Measurements from ENCODE around the gene TIMP3. TPM values are rescaled to one million over a fixed set of nuclear protein-coding genes. Genes with fewer than 3 reads are reported as not detected.
"Not testable (repeated sequence)": the region's sequence is repeated elsewhere in the genome, so short reads cannot be mapped to it uniquely, and the experiment has no call there.

TIMP3 gene
- total RNA-seq, 1 donor from 2014 or later: 266 TPM

GRCh38 chr22:32862936-32863661, 61.6 kb downstream of the TIMP3 start:
- intact Hi-C loops (cut with DNase I): no loop called here
- no peak for DNase-seq
- peak; percentile 28 for ATAC-seq (ENCODE audit: poor library complexity)

GRCh38 chr22:32864041-32864440, 62.5 kb downstream of the TIMP3 start:
- intact Hi-C loops (cut with DNase I): no loop called here
- ATAC-seq (ENCODE audit: poor library complexity) (peak; percentile 8), DNase-seq (no peak)

GRCh38 chr22:32864596-32864995, 63.1 kb downstream of the TIMP3 start:
- DNase-seq: no peak
- intact Hi-C loops (cut with DNase I): no loop called here
- no peak for ATAC-seq (ENCODE audit: poor library complexity)

- DNase-seq (no peak), ATAC-seq (ENCODE audit: poor library complexity) (no peak)
- intact Hi-C loops (cut with DNase I): no loop called here
Observed at GRCh38 chr22:32866953-32867352, 65.4 kb downstream of the TIMP3 start.

GRCh38 chr22:32868946-32869345, 67.4 kb downstream of the TIMP3 start:
- DNase-seq (no peak), ATAC-seq (ENCODE audit: poor library complexity) (no peak)
- intact Hi-C loops (cut with DNase I): no loop called here

- no peak for ATAC-seq (ENCODE audit: poor library complexity)
- intact Hi-C loops (cut with DNase I): no loop called here
Observed at GRCh38 chr22:32870474-32870873, 69.0 kb downstream of the TIMP3 start.

GRCh38 chr22:32873604-32874003, 72.1 kb downstream of the TIMP3 start:
- ATAC-seq (ENCODE audit: poor library complexity); DNase-seq; intact Hi-C loops (cut with DNase I): not testable (repeated sequence)

More at GRCh38 chr22:32870474-32870873, 69.0 kb downstream of the TIMP3 start:
- no peak for DNase-seq

GRCh38 chr22:32874385-32874784, 72.9 kb downstream of the TIMP3 start:
- ATAC-seq (ENCODE audit: poor library complexity): peak; percentile 40
- DNase-seq: no peak
- intact Hi-C loops (cut with DNase I): no loop called here

GRCh38 chr22:32874976-32875375, 73.5 kb downstream of the TIMP3 start:
- DNase-seq (no peak), ATAC-seq (ENCODE audit: poor library complexity) (no peak)
- intact Hi-C loops (cut with DNase I): no loop called here

GRCh38 chr22:32876516-32876915, 75.0 kb downstream of the TIMP3 start:
- intact Hi-C loops (cut with DNase I): no loop called here
- DNase-seq (no peak), ATAC-seq (ENCODE audit: poor library complexity) (no peak)

GRCh38 chr22:32877196-32877595, 75.7 kb downstream of the TIMP3 start:
- ATAC-seq (ENCODE audit: poor library complexity) (no peak), DNase-seq (no peak)
- intact Hi-C loops (cut with DNase I): no loop called here

- ATAC-seq (ENCODE audit: poor library complexity): no peak
- intact Hi-C loops (cut with DNase I): no loop called here
- DNase-seq: no peak
Observed at GRCh38 chr22:32879550-32879949, 78.0 kb downstream of the TIMP3 start.

GRCh38 chr22:32880061-32880460, 78.6 kb downstream of the TIMP3 start:
- DNase-seq (no peak), ATAC-seq (ENCODE audit: poor library complexity) (no peak)
- intact Hi-C loops (cut with DNase I): no loop called here

GRCh38 chr22:32880505-32880892, 79.0 kb downstream of the TIMP3 start:
- intact Hi-C loops (cut with DNase I): no loop called here
- ATAC-seq (ENCODE audit: poor library complexity) (peak; percentile 45), DNase-seq (no peak)

- peak; percentile 98 for ATAC-seq (ENCODE audit: poor library complexity)
- DNase-seq: peak; percentile 93
- intact Hi-C loops (cut with DNase I): no loop called here
Observed at GRCh38 chr22:32880893-32881596, 79.5 kb downstream of the TIMP3 start.

- DNase-seq: no peak
- ATAC-seq (ENCODE audit: poor library complexity): no peak
- intact Hi-C loops (cut with DNase I): no loop called here
Observed at GRCh38 chr22:32882360-32882755, 80.9 kb downstream of the TIMP3 start.

GRCh38 chr22:32882774-32883530, 81.4 kb downstream of the TIMP3 start:
- ATAC-seq (ENCODE audit: poor library complexity) (no peak), DNase-seq (no peak)
- intact Hi-C loops (cut with DNase I): no loop called here

- ATAC-seq (ENCODE audit: poor library complexity): no peak
- no peak for DNase-seq
- intact Hi-C loops (cut with DNase I): no loop called here
Observed at GRCh38 chr22:32887324-32887980, 85.9 kb downstream of the TIMP3 start.

GRCh38 chr22:32888976-32889375, 87.5 kb downstream of the TIMP3 start:
- intact Hi-C loops (cut with DNase I): no loop called here
- ATAC-seq (ENCODE audit: poor library complexity) (peak; percentile 84), DNase-seq (no peak)
